ENCODE measurements around the gene DLST. TPM values are rescaled to one million over a fixed set of nuclear protein-coding genes. Genes with fewer than 3 reads are reported as not detected.

The DLST gene
- total and polyA plus RNA-seq, 2 donors (not counting 1 experiment from before 2014, with no cell fraction given) = 95.3 to 214 TPM

GRCh38 chr14:74892745-74893144, 11.0 kb downstream of the DLST start:
- Histone ChIP-seq H3K79me2 (ENCODE audit: control insufficient read depth, insufficient read depth, low read length) (peaks cover 22% of the 10 kb centered on the region), H3K9me3 (ENCODE audit: control insufficient read depth, insufficient read depth, low read depth, low read length) (no peaks in the 10 kb centered on the region), H3K27ac (ENCODE audit: insufficient read depth, low read length) (no peak overlapping the region), H3K4me1 (ENCODE audit: control insufficient read depth, extremely low read depth, insufficient read depth, low read length) (peaks cover 5% of the 10 kb centered on the region), H2AFZ (ENCODE audit: low read length) (no peak overlapping the region), H3K4me3 (replicated peaks in 1 of 4; ENCODE audit: control extremely low read depth in 1 of 4, insufficient read depth in 1 of 4, low read depth in 3 of 4, low read length in 4 of 4) (no peak overlapping the region), H3K36me3 (ENCODE audit: control insufficient read depth, insufficient read depth, low read length) (peaks cover 29% of the 10 kb centered on the region), H3K4me2 (ENCODE audit: extremely low read depth, insufficient read depth, low read length) (no peak overlapping the region), H3K27me3 (ENCODE audit: control insufficient read depth, insufficient read depth, low read length) (no peaks in the 10 kb centered on the region), H4K20me1 (ENCODE audit: control insufficient read depth, extremely low read depth, insufficient read depth, low read length) (no peaks in the 10 kb centered on the region), H3K9ac (ENCODE audit: insufficient read depth, low read length) (no peak overlapping the region)
- TF ChIP-seq CTCF (conservative IDR thresholded peaks at IDR 0.05 in 1 of 2, IDR thresholded peaks at IDR 0.05 in 1 of 2; ENCODE audit: low read depth in 1 of 2, low read length in 2 of 2) (no peak), EZH2 (IDR thresholded peaks at IDR 0.05; ENCODE audit: low read length, missing control alignments) (no peak)
- no peak for DNase-seq (ENCODE audit: low read depth in 2 of 2)

- peaks cover 13% of the 10 kb centered on the region for H3K79me2 ChIP-seq (ENCODE audit: control insufficient read depth, insufficient read depth, low read length)
- H3K4me3 ChIP-seq (replicated peaks in 1 of 4; ENCODE audit: control extremely low read depth in 1 of 4, insufficient read depth in 1 of 4, low read depth in 3 of 4, low read length in 4 of 4) = no peak overlapping the region
- no peak overlapping the region for H3K27ac ChIP-seq (ENCODE audit: insufficient read depth, low read length)
- H2AFZ ChIP-seq (ENCODE audit: low read length) = no peak overlapping the region
- peaks cover 34% of the 10 kb centered on the region for H3K36me3 ChIP-seq (ENCODE audit: control insufficient read depth, insufficient read depth, low read length)
- H3K9me3 ChIP-seq (ENCODE audit: control insufficient read depth, insufficient read depth, low read depth, low read length) = no peaks in the 10 kb centered on the region
- no peak overlapping the region for H3K4me2 ChIP-seq (ENCODE audit: extremely low read depth, insufficient read depth, low read length)
- H4K20me1 ChIP-seq (ENCODE audit: control insufficient read depth, extremely low read depth, insufficient read depth, low read length) = no peaks in the 10 kb centered on the region
- peaks cover 4% of the 10 kb centered on the region for H3K4me1 ChIP-seq (ENCODE audit: control insufficient read depth, extremely low read depth, insufficient read depth, low read length)
- TF ChIP-seq EZH2 (IDR thresholded peaks at IDR 0.05; ENCODE audit: low read length, missing control alignments) (no peak), CTCF (conservative IDR thresholded peaks at IDR 0.05 in 1 of 2, IDR thresholded peaks at IDR 0.05 in 1 of 2; ENCODE audit: low read depth in 1 of 2, low read length in 2 of 2) (no peak)
- DNase-seq (ENCODE audit: low read depth in 2 of 2) = no peak
- no peak overlapping the region for H3K9ac ChIP-seq (ENCODE audit: insufficient read depth, low read length)
- H3K27me3 ChIP-seq (ENCODE audit: control insufficient read depth, insufficient read depth, low read length) = no peaks in the 10 kb centered on the region
Observed at GRCh38 chr14:74893614-74894091, 11.9 kb downstream of the DLST start.

GRCh38 chr14:74896400-74896799, 14.7 kb downstream of the DLST start:
- no peaks in the 10 kb centered on the region for H3K9me3 ChIP-seq (ENCODE audit: control insufficient read depth, insufficient read depth, low read depth, low read length)
- no peak overlapping the region for H3K4me2 ChIP-seq (ENCODE audit: extremely low read depth, insufficient read depth, low read length)
- H3K27me3 ChIP-seq (ENCODE audit: control insufficient read depth, insufficient read depth, low read length) = no peaks in the 10 kb centered on the region
- no peak for DNase-seq (ENCODE audit: low read depth in 2 of 2)
- no peak overlapping the region for H3K27ac ChIP-seq (ENCODE audit: insufficient read depth, low read length)
- H3K9ac ChIP-seq (ENCODE audit: insufficient read depth, low read length) = no peak overlapping the region
- peaks cover 1% of the 10 kb centered on the region for H3K79me2 ChIP-seq (ENCODE audit: control insufficient read depth, insufficient read depth, low read length)
- H4K20me1 ChIP-seq (ENCODE audit: control insufficient read depth, extremely low read depth, insufficient read depth, low read length) = no peaks in the 10 kb centered on the region
- H3K36me3 ChIP-seq (ENCODE audit: control insufficient read depth, insufficient read depth, low read length) = peaks cover 34% of the 10 kb centered on the region
- TF ChIP-seq EZH2 (IDR thresholded peaks at IDR 0.05; ENCODE audit: low read length, missing control alignments) (no peak), CTCF (conservative IDR thresholded peaks at IDR 0.05 in 1 of 2, IDR thresholded peaks at IDR 0.05 in 1 of 2; ENCODE audit: low read depth in 1 of 2, low read length in 2 of 2) (no peak)
- H3K4me1 ChIP-seq (ENCODE audit: control insufficient read depth, extremely low read depth, insufficient read depth, low read length) = peaks cover 2% of the 10 kb centered on the region
- no peak overlapping the region for H2AFZ ChIP-seq (ENCODE audit: low read length)
- no peak overlapping the region for H3K4me3 ChIP-seq (replicated peaks in 1 of 4; ENCODE audit: control extremely low read depth in 1 of 4, insufficient read depth in 1 of 4, low read depth in 3 of 4, low read length in 4 of 4)

Data from fibroblast of lung (primary cell).